HCT116 (cell line): Measurements from ENCODE around the gene GNGT1. TPM values are rescaled to one million over a fixed set of nuclear protein-coding genes. Genes with fewer than 3 reads are reported as not detected.

Experiments
- ATAC-seq: fragments of 200-7000 bp; cut with Tn5 transposase; 2 replicates; pipeline ENCODE4 v1.9.1; 2020; ENCODE audit warnings: mild to moderate bottlenecking, moderate library complexity
- BruUV-seq: library from RNA; stranded (reverse); fragments of 400-500 nt; replicated peaks from 2 replicates; lab custom pipeline; 2021; lab: Mats Ljungman, UMichigan
- CTCF ChIA-PET: fragments of 300-600 bp; sonication (Branson Sonifier 250); formaldehyde crosslinking; loops from one replicate; lab custom pipeline; 2021; ENCODE audit warnings: antibody characterized with exemption; lab: Charles Lee
- POLR2A ChIA-PET: fragments of 300-600, 350-600 bp; sonication (Branson Sonifier 250); formaldehyde crosslinking; loops from one replicate; lab custom pipeline; 2021; ENCODE audit warnings: antibody characterized with exemption; lab: Charles Lee
- RAD21 ChIA-PET, 2 experiments: fragments of 300-600 bp; sonication (Branson Sonifier 250); formaldehyde crosslinking; loops; one replicate each; lab custom pipeline; 2023; ENCODE audit warnings: low total read pairs in 2 of 2; ENCODE audit not compliant: uncharacterized antibody in 2 of 2, unreplicated experiment in 2 of 2, low non-redundant PET in 1 of 2; lab: Charles Lee
- DNase-seq: peaks from one replicate; pipeline ENCODE4 v3.0.0-alpha.2; 2010; ENCODE audit warnings: low read depth, low spot score
- H2AFZ ChIP-seq: fragments of 200-600 bp; shearing (Covaris generic), sonication (generic); 2 replicates; pipeline ENCODE4 v1.6.1; 2017; ENCODE audit warnings: low read depth, mixed run types, mixed read lengths, antibody characterized with exemption, low read length; ENCODE audit not compliant: poor library complexity, severe bottlenecking
- H3K27ac ChIP-seq: 2 replicates; pipeline ENCODE4 v1.5.1; 2012; ENCODE audit warnings: low read depth, low read length
- H3K27me3 ChIP-seq: fragments of 200-600 bp; sonication (generic); 2 replicates; pipeline ENCODE4 v1.6.1; 2016; ENCODE audit warnings: mixed run types, low read length, mixed read lengths; ENCODE audit not compliant: insufficient read depth
- H3K36me3 ChIP-seq, 2 experiments: fragments of 200-500 bp in 1 of 2; fragments of 200-600 bp in 1 of 2; sonication (Bioruptor generic) in 1 of 2; sonication (generic) in 1 of 2; 2 replicates each; pipeline versions ENCODE4 v1.5.1 to v1.6.1; 2014 to 2016; ENCODE audit warnings: low read length in 2 of 2, inconsistent platforms in 1 of 2, mixed read lengths in 1 of 2, mixed run types in 1 of 2; ENCODE audit not compliant: insufficient read depth in 2 of 2, control insufficient read depth in 1 of 2
- H3K4me1 ChIP-seq, 2 experiments: fragments of 200-600 bp in 1 of 2; sonication (generic) in 1 of 2; 2 replicates each; pipeline versions ENCODE4 v1.5.1 to v1.6.1; 2012 to 2017; ENCODE audit warnings: low read length in 2 of 2, inconsistent platforms in 1 of 2, mild to moderate bottlenecking in 1 of 2, mixed read lengths in 1 of 2, mixed run types in 1 of 2, moderate library complexity in 1 of 2; ENCODE audit not compliant: insufficient read depth in 2 of 2, control insufficient read depth in 1 of 2
- H3K4me2 ChIP-seq: fragments of 200-600 bp; sonication (generic); 2 replicates; pipeline ENCODE4 v1.6.1; 2017; ENCODE audit warnings: mixed run types, low read length, mixed read lengths
- H3K4me3 ChIP-seq, 2 experiments: fragments of 200-600 bp in 1 of 2; sonication (generic) in 1 of 2; replicated peaks in 1 of 2; 2 replicates each; pipeline ENCODE4 v1.5.1; 2011 to 2016; ENCODE audit warnings: low read length in 2 of 2, control low read depth in 1 of 2, low read depth in 1 of 2, mild to moderate bottlenecking in 1 of 2, mixed read lengths in 1 of 2, mixed run types in 1 of 2
- H3K79me2 ChIP-seq: fragments of 200-600 bp; sonication (generic); 2 replicates; pipeline ENCODE4 v1.6.1; 2017; ENCODE audit warnings: mild to moderate bottlenecking, mixed run types, low read length, moderate library complexity, mixed read lengths; ENCODE audit not compliant: insufficient read depth
- H3K9ac ChIP-seq: fragments of 200-600 bp; sonication (generic); 2 replicates; pipeline ENCODE4 v1.6.1; 2016; ENCODE audit warnings: low read length, mixed read lengths
- H3K9me2 ChIP-seq: fragments of 200-600 bp; sonication (generic), shearing (Covaris generic); 2 replicates; pipeline ENCODE4 v1.6.1; 2017; ENCODE audit warnings: mixed run types, mild to moderate bottlenecking, moderate library complexity; ENCODE audit not compliant: insufficient read depth
- H3K9me3 ChIP-seq, 2 experiments: fragments of 200-500 bp in 1 of 2; fragments of 200-600 bp in 1 of 2; sonication (Bioruptor generic) in 1 of 2; sonication (generic) in 1 of 2; 2 replicates each; pipeline ENCODE4 v1.6.1; 2014 to 2017; ENCODE audit warnings: low read length in 2 of 2, mixed read lengths in 2 of 2, inconsistent platforms in 1 of 2, low read depth in 1 of 2, mild to moderate bottlenecking in 1 of 2, mixed run types in 1 of 2, moderate library complexity in 1 of 2; ENCODE audit not compliant: control insufficient read depth in 1 of 2, insufficient read depth in 1 of 2
- H4K20me1 ChIP-seq: fragments of 200-600 bp; sonication (generic), shearing (Covaris generic); 2 replicates; pipeline ENCODE4 v1.6.1; 2017; ENCODE audit warnings: mixed run types, mild to moderate bottlenecking, moderate library complexity; ENCODE audit not compliant: insufficient read depth
- ATF3 ChIP-seq: IDR thresholded peaks from 2 replicates; pipeline ENCODE4 v1.6.1; 2012
- CEBPB ChIP-seq: IDR thresholded peaks from 2 replicates; pipeline ENCODE4 v1.6.1; 2012; ENCODE audit warnings: low read depth
- CTCF ChIP-seq, 3 experiments: fragments of 200-600 bp in 1 of 3; sonication (generic) in 1 of 3; IDR thresholded peaks in 2 of 3; conservative IDR thresholded peaks in 1 of 3; 2 replicates each; pipeline ENCODE4 v1.5.1; 2012 to 2017; ENCODE audit warnings: low read depth in 2 of 3, low read length in 2 of 3, antibody characterized with exemption in 1 of 3, borderline replicate concordance in 1 of 3, control low read depth in 1 of 3, mild to moderate bottlenecking in 1 of 3, mixed read lengths in 1 of 3, mixed run types in 1 of 3, moderate library complexity in 1 of 3; ENCODE audit not compliant: insufficient read depth in 1 of 3
- EGR1 ChIP-seq: IDR thresholded peaks from 2 replicates; pipeline ENCODE4 v1.6.1; 2012; ENCODE audit warnings: low read depth
- ELF1 ChIP-seq: IDR thresholded peaks from 2 replicates; pipeline ENCODE4 v1.6.1; 2012; ENCODE audit warnings: low read depth, borderline replicate concordance
- EZH2 ChIP-seq: fragments of 200-600 bp; sonication (generic); IDR thresholded peaks from 2 replicates; pipeline ENCODE4 v1.6.1; 2017; ENCODE audit warnings: antibody characterized with exemption, mixed run types
- EZH2phosphoT487 ChIP-seq: fragments of 200-600 bp; IDR thresholded peaks from 2 replicates; pipeline ENCODE4 v1.6.1; 2018; ENCODE audit warnings: antibody characterized with exemption, borderline replicate concordance
- FOSL1 ChIP-seq: IDR thresholded peaks from 2 replicates; pipeline ENCODE4 v1.6.1; 2012; ENCODE audit warnings: low read depth
- MAX ChIP-seq: IDR thresholded peaks from 2 replicates; pipeline ENCODE4 v1.6.1; 2012
- POLR2A ChIP-seq: IDR thresholded peaks from 2 replicates; pipeline ENCODE4 v1.7.0; 2011; ENCODE audit warnings: borderline replicate concordance; ENCODE audit not compliant: insufficient read depth, insufficient read length; ENCODE audit errors: extremely low read depth
- POLR2AphosphoS5 ChIP-seq: IDR thresholded peaks from 2 replicates; pipeline ENCODE4 v1.6.1; 2011; ENCODE audit warnings: mild to moderate bottlenecking, low read depth, low read length, moderate library complexity
- RAD21 ChIP-seq: IDR thresholded peaks from 2 replicates; pipeline ENCODE4 v1.6.1; 2012; ENCODE audit warnings: low read depth, mild to moderate bottlenecking
- REST ChIP-seq: IDR thresholded peaks from 2 replicates; pipeline ENCODE4 v1.6.1; 2012; ENCODE audit warnings: low read depth
- SIN3A ChIP-seq: IDR thresholded peaks from 2 replicates; pipeline ENCODE4 v1.6.1; 2012; ENCODE audit warnings: low read depth
- SP1 ChIP-seq: IDR thresholded peaks from 2 replicates; pipeline ENCODE4 v1.6.1; 2012; ENCODE audit warnings: low read depth
- SRF ChIP-seq: IDR thresholded peaks from 2 replicates; pipeline ENCODE4 v1.6.1; 2012; ENCODE audit warnings: low read depth
- TCF7L2 ChIP-seq: IDR thresholded peaks from 2 replicates; pipeline ENCODE4 v1.7.0; 2011; ENCODE audit warnings: borderline replicate concordance, inconsistent platforms; ENCODE audit not compliant: insufficient read depth, insufficient read length; ENCODE audit errors: extremely low read depth
- ZBTB33 ChIP-seq: IDR thresholded peaks from 2 replicates; pipeline ENCODE4 v1.6.1; 2011; ENCODE audit warnings: mild to moderate bottlenecking, low read length, moderate library complexity; ENCODE audit not compliant: insufficient replicate concordance; ENCODE audit errors: extremely low read depth
- intact Hi-C: fragments of 100-400 bp; cut with micrococcal nuclease; formaldehyde crosslinking; loops from 2 replicates; pipeline ENCODE4 v1.10.0; 2022
- total RNA-seq: library from RNA; stranded (reverse); gene quantifications from one replicate; pipeline ENCODE4 v1.2.1, GENCODE V29; 2021; ENCODE audit not compliant: unreplicated experiment

Gene GNGT1
- total RNA-seq, 1 experiment from 2014 or later: 0.91 TPM

GRCh38 chr7:93921186-93921585, 14.8 kb downstream of the GNGT1 start:
- Histone ChIP-seq H3K9me3 (no peaks in the 10 kb centered on the region), H3K4me3 (no peak overlapping the region), H4K20me1 (no peaks in the 10 kb centered on the region), H3K9ac (no peak overlapping the region), H3K4me2 (no peak overlapping the region), H3K79me2 (no peaks in the 10 kb centered on the region)
- TF ChIP-seq REST: no peak
- no peak for TF ChIP-seq CTCF (IDR thresholded peaks at IDR 0.05 in 2 of 3, conservative IDR thresholded peaks at IDR 0.05 in 1 of 3; ENCODE audit: borderline replicate concordance in 1 of 3, insufficient read depth in 1 of 3, low read depth in 2 of 3, low read length in 2 of 3)
- no peak for TF ChIP-seq ATF3
- TF ChIP-seq EGR1: no peak
- TF ChIP-seq ZBTB33: no peak
- TF ChIP-seq EZH2phosphoT487: no peak
- TF ChIP-seq SP1: no peak
- no peak for TF ChIP-seq SIN3A
- no peak for TF ChIP-seq SRF
- no peak for TF ChIP-seq POLR2A
- TF ChIP-seq FOSL1: no peak
- no peak for TF ChIP-seq TCF7L2
- TF ChIP-seq CEBPB: no peak
- TF ChIP-seq ELF1: no peak
- TF ChIP-seq MAX: no peak
- no peak for TF ChIP-seq RAD21
- no peak for TF ChIP-seq POLR2AphosphoS5
- TF ChIP-seq EZH2: no peak
- TF ChIP-seq, all 23 proteins: peak for 0
- ChIA-PET POLR2A (no interaction called here), RAD21 (no interaction called here), CTCF (no interaction called here)
- no peaks in the 10 kb centered on the region for H3K27me3 ChIP-seq
- no peaks in the 10 kb centered on the region; a peak in 1 of 4 replicates for H3K4me1 ChIP-seq
- no peaks in the 10 kb centered on the region for H3K9me2 ChIP-seq
- no peak overlapping the region for H3K27ac ChIP-seq
- DNase-seq (no peak), ATAC-seq (no peak)
- H2AFZ ChIP-seq: no peak overlapping the region
- no peaks in the 10 kb centered on the region for H3K36me3 ChIP-seq
- intact Hi-C loops: no loop called here
- no TSS peak for BruUV-seq
